SU-DHL-6 (cell line): ENCODE measurements around the gene PEX26.

ENCODE experiments used
- H2AFZ ChIP-seq: fragments of 200-600 bp; sonication (generic); 2 replicates; pipeline ENCODE4 v1.6.1; 2014; ENCODE audit warnings: low read depth, mild to moderate bottlenecking, moderate library complexity, mixed read lengths, antibody characterized with exemption, low read length; ENCODE audit not compliant: severe bottlenecking
- H3F3A ChIP-seq: fragments of 200-600 bp; shearing (Covaris generic); 2 replicates; pipeline ENCODE4 v1.6.0; 2016; ENCODE audit warnings: antibody characterized with exemption, mild to moderate bottlenecking; ENCODE audit not compliant: insufficient read depth
- H3K27ac ChIP-seq: fragments of 200-600 bp; sonication (generic); 2 replicates; pipeline ENCODE4 v1.5.1; 2016; ENCODE audit warnings: low read depth, mild to moderate bottlenecking, low read length, moderate library complexity, mixed read lengths
- H3K27me3 ChIP-seq: fragments of 200-600 bp; sonication (generic), shearing (Covaris generic); 2 replicates; pipeline ENCODE4 v1.6.0; 2014; ENCODE audit warnings: mild to moderate bottlenecking, low read length
- H3K36me3 ChIP-seq: fragments of 200-600 bp; sonication (generic); 2 replicates; pipeline ENCODE4 v1.6.1; 2014; ENCODE audit warnings: mild to moderate bottlenecking, low read length, mixed read lengths
- H3K4me2 ChIP-seq: fragments of 300-600, 200-600 bp; shearing (Covaris generic), sonication (generic); 2 replicates; pipeline ENCODE4 v1.6.0; 2014; ENCODE audit warnings: low read length, low read depth, mild to moderate bottlenecking; ENCODE audit not compliant: poor library complexity, severe bottlenecking
- H3K4me3 ChIP-seq: fragments of 200-600 bp; sonication (generic); 2 replicates; pipeline ENCODE4 v1.5.1; 2014; ENCODE audit warnings: antibody characterized with exemption, low read length, mild to moderate bottlenecking, mixed read lengths; ENCODE audit not compliant: insufficient read depth, poor library complexity, severe bottlenecking
- H3K79me2 ChIP-seq: fragments of 200-600 bp; sonication (generic); 2 replicates; pipeline ENCODE4 v1.6.1; 2014; ENCODE audit warnings: mild to moderate bottlenecking, low read length, moderate library complexity; ENCODE audit not compliant: insufficient read depth
- H3K9ac ChIP-seq: fragments of 200-600 bp; sonication (generic); 2 replicates; pipeline ENCODE4 v1.7.0; 2014; ENCODE audit warnings: mild to moderate bottlenecking, low read length
- H3K9me2 ChIP-seq: fragments of 200-600 bp; sonication (generic); replicated peaks from 2 replicates; pipeline ENCODE4 v1.6.1; 2014; ENCODE audit warnings: low read length; ENCODE audit not compliant: insufficient read depth
- H3K9me3 ChIP-seq: fragments of 200-600 bp; sonication (generic); 2 replicates; pipeline ENCODE4 v1.6.1; 2014; ENCODE audit warnings: low read length, mixed read lengths; ENCODE audit not compliant: insufficient read depth
- H4K20me1 ChIP-seq: fragments of 200-600 bp; sonication (generic); 2 replicates; pipeline ENCODE4 v1.6.1; 2014; ENCODE audit warnings: low read depth, mild to moderate bottlenecking, antibody characterized with exemption, low read length, moderate library complexity, mixed read lengths
- CTCF ChIP-seq: fragments of 200-600 bp; sonication (generic); IDR thresholded peaks from one replicate; pipeline ENCODE4 v1.5.1; 2017; ENCODE audit warnings: antibody characterized with exemption, mild to moderate bottlenecking, low read length, moderate library complexity; ENCODE audit not compliant: insufficient read depth, poor library complexity, severe bottlenecking
- EZH2phosphoT487 ChIP-seq: fragments of 200-600 bp; sonication (generic), shearing (Covaris generic); conservative IDR thresholded peaks from 2 replicates; pipeline ENCODE4 v1.6.1; 2018; ENCODE audit warnings: mild to moderate bottlenecking, antibody characterized with exemption, low read length, moderate library complexity, mixed read lengths

Gene PEX26

DNA sequence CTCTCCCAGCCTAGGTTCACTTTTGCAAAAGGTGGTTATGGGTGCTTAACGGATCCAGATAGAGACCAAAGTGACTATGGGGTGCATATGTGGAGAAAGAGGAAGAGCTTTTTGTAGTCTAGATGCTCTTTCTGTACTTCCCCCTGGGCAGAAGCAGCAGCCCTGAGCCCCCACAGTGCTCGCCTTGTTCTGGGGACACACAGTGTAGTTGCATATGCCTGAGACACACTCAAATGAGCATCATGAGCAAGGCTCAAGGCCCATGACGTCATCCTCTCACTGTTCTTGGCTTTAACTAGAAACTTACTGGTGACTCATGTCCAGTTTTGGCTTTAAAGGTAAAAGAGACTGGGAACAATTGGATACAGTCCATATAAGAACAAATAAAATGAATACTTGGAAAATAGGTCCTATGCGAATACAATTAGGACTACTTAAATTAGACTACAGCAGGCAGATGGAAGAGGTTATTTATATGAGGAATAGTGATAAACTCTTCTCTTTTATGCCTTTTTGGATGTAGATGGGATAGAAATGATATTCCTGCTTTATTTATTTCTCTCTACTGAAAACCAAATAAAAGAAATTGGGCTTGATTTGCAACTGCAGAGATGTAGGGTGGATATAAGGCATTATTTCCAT lies 20.1 kb upstream of the PEX26 start:
- Histone ChIP-seq H3K27ac (peak overlapping the region; percentile 72), H3F3A (0 out of 2 replicates have a peak, but pooled peaks cover 3% of the 10 kb centered on the region), H3K36me3 (no peaks in the 10 kb centered on the region), H3K4me2 (peak overlapping the region; percentile 53), H3K79me2 (no peaks in the 10 kb centered on the region), H3K9ac (peak overlapping the region; percentile 29; the same call in 1 of the 2 replicates), H3K27me3 (no peaks in the 10 kb centered on the region), H4K20me1 (no peaks in the 10 kb centered on the region), H2AFZ (no peak overlapping the region), H3K4me3 (no peak overlapping the region), H3K9me2 (no peaks in the 10 kb centered on the region), H3K9me3 (no peaks in the 10 kb centered on the region)
- TF ChIP-seq CTCF (no peak), EZH2phosphoT487 (no peak)

- Histone ChIP-seq H3K9me3 (no peaks in the 10 kb centered on the region), H3K4me2 (no peak overlapping the region), H2AFZ (no peak overlapping the region), H3K9me2 (no peaks in the 10 kb centered on the region), H3F3A (0 out of 2 replicates have a peak, but pooled peaks cover 3% of the 10 kb centered on the region), H4K20me1 (no peaks in the 10 kb centered on the region), H3K27me3 (no peaks in the 10 kb centered on the region), H3K36me3 (no peaks in the 10 kb centered on the region), H3K4me3 (no peak overlapping the region), H3K79me2 (no peaks in the 10 kb centered on the region), H3K9ac (no peak overlapping the region), H3K27ac (no peak overlapping the region)
- TF ChIP-seq CTCF = no peak
- TF ChIP-seq EZH2phosphoT487 = no peak
These were observed 19.3 kb upstream of the PEX26 start for GRCh38 chr22:18058371-18059093.

DNA sequence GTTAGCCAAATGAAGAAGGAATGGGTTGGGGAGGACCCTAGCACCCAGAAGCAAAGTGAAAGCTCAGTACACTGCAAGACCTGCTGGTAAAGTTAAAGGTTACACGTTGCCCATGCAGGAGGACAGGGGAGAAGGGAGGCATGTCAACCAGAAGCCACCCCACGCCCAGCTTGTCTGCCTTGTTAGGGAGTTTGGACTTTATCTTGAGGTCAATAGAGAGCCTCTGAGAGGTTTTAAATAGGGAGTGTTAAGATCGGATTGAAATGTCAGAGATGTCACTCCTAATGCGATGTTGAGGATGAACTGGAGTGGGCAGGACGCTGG lies 18.7 kb upstream of the PEX26 start:
- Histone ChIP-seq H3F3A (0 out of 2 replicates have a peak, but pooled peaks cover 3% of the 10 kb centered on the region), H3K9me3 (no peaks in the 10 kb centered on the region), H3K4me2 (no peak overlapping the region), H3K79me2 (no peaks in the 10 kb centered on the region), H3K9ac (no peak overlapping the region), H3K4me3 (no peak overlapping the region), H3K27me3 (no peaks in the 10 kb centered on the region), H3K36me3 (no peaks in the 10 kb centered on the region), H3K9me2 (no peaks in the 10 kb centered on the region), H4K20me1 (no peaks in the 10 kb centered on the region), H3K27ac (no peak overlapping the region), H2AFZ (no peak overlapping the region)
- no peak for TF ChIP-seq CTCF
- no peak for TF ChIP-seq EZH2phosphoT487
